ENCODE results near the gene ITGA4.

The ITGA4 gene

DNA sequence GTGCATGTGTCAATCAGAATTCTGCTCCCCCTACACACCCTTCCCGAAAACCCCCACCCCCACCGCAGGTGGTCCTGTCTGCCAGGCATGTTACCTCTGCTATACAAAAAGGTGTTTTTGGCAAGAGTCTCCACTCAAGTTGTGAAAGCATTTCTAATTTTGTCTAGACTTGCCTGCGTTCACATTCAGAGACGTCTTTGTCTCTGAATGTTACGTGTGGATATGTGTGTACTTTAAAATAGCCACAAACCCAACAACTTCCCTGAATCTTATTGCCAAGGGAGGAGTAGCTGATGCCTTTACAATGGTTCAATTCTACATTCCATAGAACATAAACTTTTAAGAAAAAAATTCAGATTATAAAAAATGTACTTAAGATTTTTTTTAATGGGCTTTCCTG lies 66.6 kb downstream of the ITGA4 start:
- TF ChIP-seq, protein P1, sequence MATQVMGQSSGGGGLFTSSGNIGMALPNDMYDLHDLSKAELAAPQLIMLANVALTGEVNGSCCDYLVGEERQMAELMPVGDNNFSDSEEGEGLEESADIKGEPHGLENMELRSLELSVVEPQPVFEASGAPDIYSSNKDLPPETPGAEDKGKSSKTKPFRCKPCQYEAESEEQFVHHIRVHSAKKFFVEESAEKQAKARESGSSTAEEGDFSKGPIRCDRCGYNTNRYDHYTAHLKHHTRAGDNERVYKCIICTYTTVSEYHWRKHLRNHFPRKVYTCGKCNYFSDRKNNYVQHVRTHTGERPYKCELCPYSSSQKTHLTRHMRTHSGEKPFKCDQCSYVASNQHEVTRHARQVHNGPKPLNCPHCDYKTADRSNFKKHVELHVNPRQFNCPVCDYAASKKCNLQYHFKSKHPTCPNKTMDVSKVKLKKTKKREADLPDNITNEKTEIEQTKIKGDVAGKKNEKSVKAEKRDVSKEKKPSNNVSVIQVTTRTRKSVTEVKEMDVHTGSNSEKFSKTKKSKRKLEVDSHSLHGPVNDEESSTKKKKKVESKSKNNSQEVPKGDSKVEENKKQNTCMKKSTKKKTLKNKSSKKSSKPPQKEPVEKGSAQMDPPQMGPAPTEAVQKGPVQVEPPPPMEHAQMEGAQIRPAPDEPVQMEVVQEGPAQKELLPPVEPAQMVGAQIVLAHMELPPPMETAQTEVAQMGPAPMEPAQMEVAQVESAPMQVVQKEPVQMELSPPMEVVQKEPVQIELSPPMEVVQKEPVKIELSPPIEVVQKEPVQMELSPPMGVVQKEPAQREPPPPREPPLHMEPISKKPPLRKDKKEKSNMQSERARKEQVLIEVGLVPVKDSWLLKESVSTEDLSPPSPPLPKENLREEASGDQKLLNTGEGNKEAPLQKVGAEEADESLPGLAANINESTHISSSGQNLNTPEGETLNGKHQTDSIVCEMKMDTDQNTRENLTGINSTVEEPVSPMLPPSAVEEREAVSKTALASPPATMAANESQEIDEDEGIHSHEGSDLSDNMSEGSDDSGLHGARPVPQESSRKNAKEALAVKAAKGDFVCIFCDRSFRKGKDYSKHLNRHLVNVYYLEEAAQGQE (IDR thresholded peaks at IDR 0.05; ENCODE audit: insufficient read depth in 1 of 2, low read depth in 2 of 2, low read length in 2 of 2): no peak
- TF ChIP-seq FOXP2 (optimal IDR thresholded peaks at IDR 0.05; ENCODE audit: borderline replicate concordance, extremely low read depth, extremely low read length, insufficient read depth): no peak
- TF ChIP-seq SIN3A (IDR thresholded peaks at IDR 0.05; ENCODE audit: borderline replicate concordance, insufficient read depth, low read length): no peak
- TF ChIP-seq TAF1 (IDR thresholded peaks at IDR 0.05; ENCODE audit: borderline replicate concordance, insufficient read depth, low read length): no peak
- TF ChIP-seq POLR2AphosphoS5 (IDR thresholded peaks at IDR 0.05; ENCODE audit: low read depth, low read length): no peak

DNA sequence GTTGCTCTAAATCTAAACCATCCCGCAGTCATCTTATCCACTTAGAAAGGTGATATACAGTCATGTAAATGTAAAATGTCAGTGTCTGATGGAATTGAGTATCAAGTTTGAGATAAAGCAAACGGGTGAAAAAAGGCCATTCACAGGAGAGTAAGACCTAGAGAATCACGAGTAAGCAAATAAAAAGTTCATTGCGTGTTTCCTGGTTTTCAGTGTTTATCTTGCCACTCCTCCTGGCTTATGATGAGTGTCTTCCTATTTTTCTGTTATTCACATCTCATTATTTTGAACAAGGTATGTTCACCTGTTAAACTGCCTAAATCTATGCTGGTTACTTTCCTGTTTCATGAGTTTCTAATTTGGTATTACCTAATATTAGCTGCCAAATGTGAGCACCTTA lies 68.8 kb downstream of the ITGA4 start:
- TF ChIP-seq, protein P1 (IDR thresholded peaks at IDR 0.05; ENCODE audit: insufficient read depth in 1 of 2, low read depth in 2 of 2, low read length in 2 of 2): no peak
- TF ChIP-seq POLR2AphosphoS5 (IDR thresholded peaks at IDR 0.05; ENCODE audit: low read depth, low read length) (no peak), SIN3A (IDR thresholded peaks at IDR 0.05; ENCODE audit: borderline replicate concordance, insufficient read depth, low read length) (no peak), FOXP2 (optimal IDR thresholded peaks at IDR 0.05; ENCODE audit: borderline replicate concordance, extremely low read depth, extremely low read length, insufficient read depth) (no peak), TAF1 (IDR thresholded peaks at IDR 0.05; ENCODE audit: borderline replicate concordance, insufficient read depth, low read length) (no peak)

DNA sequence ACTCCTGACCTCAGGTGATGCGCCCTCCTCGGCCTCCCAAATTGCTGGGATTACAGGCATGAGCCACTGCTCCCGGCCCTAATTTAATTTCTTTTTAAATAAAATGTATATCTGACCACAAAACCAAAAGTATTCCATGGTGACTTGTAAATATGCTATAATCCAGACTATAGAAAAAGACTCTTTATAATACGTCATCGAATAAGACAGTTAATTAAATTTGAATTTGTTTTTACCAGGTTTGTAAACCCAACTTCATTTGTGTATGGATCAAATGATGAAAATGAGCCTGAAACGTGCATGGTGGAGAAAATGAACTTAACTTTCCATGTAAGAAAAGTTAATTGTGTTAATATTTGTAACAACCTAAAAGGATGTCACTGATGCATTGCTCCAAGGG lies 69.9 kb downstream of the ITGA4 start:
- no peak for TF ChIP-seq FOXP2 (optimal IDR thresholded peaks at IDR 0.05; ENCODE audit: borderline replicate concordance, extremely low read depth, extremely low read length, insufficient read depth)
- TF ChIP-seq, protein P1 (IDR thresholded peaks at IDR 0.05; ENCODE audit: insufficient read depth in 1 of 2, low read depth in 2 of 2, low read length in 2 of 2): no peak
- no peak for TF ChIP-seq TAF1 (IDR thresholded peaks at IDR 0.05; ENCODE audit: borderline replicate concordance, insufficient read depth, low read length)
- TF ChIP-seq SIN3A (IDR thresholded peaks at IDR 0.05; ENCODE audit: borderline replicate concordance, insufficient read depth, low read length): no peak
- no peak for TF ChIP-seq POLR2AphosphoS5 (IDR thresholded peaks at IDR 0.05; ENCODE audit: low read depth, low read length)

DNA sequence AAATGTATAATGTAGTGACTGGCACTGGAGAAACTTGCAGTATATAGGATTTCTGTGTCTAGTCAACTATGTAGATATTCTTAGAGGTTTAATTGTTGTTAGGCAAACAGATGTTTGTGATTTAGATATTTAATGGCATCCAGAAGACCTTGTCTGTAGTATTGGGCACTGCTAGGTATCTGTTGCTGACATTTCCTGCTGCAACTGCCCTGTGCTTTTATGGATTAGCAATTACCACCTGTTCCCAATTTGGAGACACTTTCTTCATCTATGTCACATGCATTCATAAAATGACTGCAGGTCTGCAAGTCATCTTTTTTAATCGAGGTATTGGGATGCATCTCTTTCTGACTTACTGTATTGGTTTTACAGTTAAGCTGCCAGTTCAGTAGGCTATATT lies 71.3 kb downstream of the ITGA4 start:
- TF ChIP-seq POLR2AphosphoS5 (IDR thresholded peaks at IDR 0.05; ENCODE audit: low read depth, low read length) (no peak), TAF1 (IDR thresholded peaks at IDR 0.05; ENCODE audit: borderline replicate concordance, insufficient read depth, low read length) (no peak), SIN3A (IDR thresholded peaks at IDR 0.05; ENCODE audit: borderline replicate concordance, insufficient read depth, low read length) (no peak), FOXP2 (optimal IDR thresholded peaks at IDR 0.05; ENCODE audit: borderline replicate concordance, extremely low read depth, extremely low read length, insufficient read depth) (no peak)
- TF ChIP-seq, protein P1 (IDR thresholded peaks at IDR 0.05; ENCODE audit: insufficient read depth in 1 of 2, low read depth in 2 of 2, low read length in 2 of 2): no peak

DNA sequence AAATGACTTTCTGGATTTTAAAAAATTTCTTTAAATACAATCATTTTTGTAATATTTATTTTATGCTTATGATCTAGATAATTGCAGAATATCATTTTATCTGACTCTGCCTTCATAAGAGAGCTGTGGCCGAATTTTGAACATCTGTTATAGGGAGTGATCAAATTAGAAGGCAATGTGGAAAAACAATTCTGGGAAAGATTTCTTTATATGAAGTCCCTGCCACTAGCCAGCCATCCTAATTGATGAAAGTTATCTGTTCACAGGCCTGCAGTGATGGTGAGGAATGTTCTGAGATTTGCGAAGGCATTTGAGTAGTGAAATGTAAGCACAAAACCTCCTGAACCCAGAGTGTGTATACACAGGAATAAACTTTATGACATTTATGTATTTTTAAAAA lies 79.5 kb downstream of the ITGA4 start:
- TF ChIP-seq FOXP2 (optimal IDR thresholded peaks at IDR 0.05; ENCODE audit: borderline replicate concordance, extremely low read depth, extremely low read length, insufficient read depth): no peak
- no peak for TF ChIP-seq TAF1 (IDR thresholded peaks at IDR 0.05; ENCODE audit: borderline replicate concordance, insufficient read depth, low read length)
- no peak for TF ChIP-seq SIN3A (IDR thresholded peaks at IDR 0.05; ENCODE audit: borderline replicate concordance, insufficient read depth, low read length)
- TF ChIP-seq, protein P1 (IDR thresholded peaks at IDR 0.05; ENCODE audit: insufficient read depth in 1 of 2, low read depth in 2 of 2, low read length in 2 of 2): no peak
- TF ChIP-seq POLR2AphosphoS5 (IDR thresholded peaks at IDR 0.05; ENCODE audit: low read depth, low read length): no peak
